SK-N-SH (cell line): ENCODE measurements around the gene ZBTB45. TPM values are rescaled to one million over a fixed set of nuclear protein-coding genes. Genes with fewer than 3 reads are reported as not detected.

ENCODE experiments used
- CTCF ChIA-PET: fragments of 300-600, 350-600 bp; formaldehyde crosslinking; extraction: SDS; loops from one replicate; lab custom pipeline; 2021; lab: Yijun Ruan, JAX
- POLR2A ChIA-PET: fragments of 350-600 bp; sonication (Branson Sonifier 250); formaldehyde crosslinking; extraction: SDS; loops from one replicate; lab custom pipeline; 2020; ENCODE audit warnings: antibody characterized with exemption, inconsistent platforms; lab: Yijun Ruan, JAX
- DNase-seq: peaks from one replicate; pipeline ENCODE4 v3.0.0; 2012
- H2AFZ ChIP-seq: fragments of 200-600 bp; sonication (generic); 2 replicates; pipeline ENCODE4 v1.8.1; 2016; ENCODE audit warnings: antibody characterized with exemption, mild to moderate bottlenecking, low read depth
- H3F3A ChIP-seq: fragments of 200-600 bp; sonication (generic); replicated peaks from 2 replicates; pipeline ENCODE3; 2016; ENCODE audit warnings: antibody characterized with exemption, mild to moderate bottlenecking; ENCODE audit not compliant: insufficient read depth
- H3K27ac ChIP-seq, 2 experiments: fragments of 200-500 bp in 1 of 2; fragments of 200-600 bp in 1 of 2; sonication (Bioruptor generic) in 1 of 2; sonication (generic), shearing (Covaris generic) in 1 of 2; 2 replicates each; pipeline versions ENCODE4 v1.5.1 to v1.6.1; 2014 to 2016; ENCODE audit warnings: low read depth in 2 of 2, inconsistent platforms in 1 of 2, low read length in 1 of 2, mild to moderate bottlenecking in 1 of 2, mixed read lengths in 1 of 2
- H3K27me3 ChIP-seq: fragments of 200-600 bp; sonication (generic), shearing (Covaris generic); 2 replicates; pipeline ENCODE4 v1.6.1; 2016; ENCODE audit warnings: mixed run types; ENCODE audit not compliant: insufficient read depth
- H3K36me3 ChIP-seq, 2 experiments: fragments of 200-500 bp in 1 of 2; fragments of 200-600 bp in 1 of 2; sonication (Bioruptor generic) in 1 of 2; sonication (generic) in 1 of 2; replicated peaks in 1 of 2; 2 replicates each; pipeline versions ENCODE3 to v1.5.1; 2014 to 2016; ENCODE audit warnings: low read length in 1 of 2, mild to moderate bottlenecking in 1 of 2; ENCODE audit not compliant: insufficient read depth in 2 of 2, control insufficient read depth in 1 of 2
- H3K4me1 ChIP-seq, 2 experiments: fragments of 200-500 bp in 1 of 2; fragments of 200-600 bp in 1 of 2; sonication (Bioruptor generic) in 1 of 2; sonication (generic), shearing (Covaris generic) in 1 of 2; 2 replicates each; pipeline versions ENCODE4 v1.5.1 to v1.6.1; 2014 to 2016; ENCODE audit warnings: low read depth in 1 of 2, low read length in 1 of 2, mixed run types in 1 of 2; ENCODE audit not compliant: insufficient read depth in 2 of 2, control insufficient read depth in 1 of 2
- H3K4me2 ChIP-seq: fragments of 200-600 bp; sonication (generic), shearing (Covaris generic); 2 replicates; pipeline ENCODE4 v1.6.1; 2017; ENCODE audit warnings: mixed run types
- H3K4me3 ChIP-seq, 2 experiments: fragments of 200-500 bp in 1 of 2; fragments of 200-600 bp in 1 of 2; sonication (Bioruptor generic) in 1 of 2; sonication (generic), shearing (Covaris generic) in 1 of 2; 2 replicates each; pipeline versions ENCODE4 v1.5.1 to v1.8.1; 2014 to 2016; ENCODE audit warnings: low read depth in 2 of 2, inconsistent platforms in 1 of 2, low read length in 1 of 2, mild to moderate bottlenecking in 1 of 2, mixed read lengths in 1 of 2, moderate library complexity in 1 of 2
- H3K79me2 ChIP-seq: fragments of 200-600 bp; sonication (generic); 2 replicates; pipeline ENCODE4 v1.8.1; 2017; ENCODE audit warnings: mild to moderate bottlenecking; ENCODE audit not compliant: insufficient read depth
- H3K9ac ChIP-seq: fragments of 200-600 bp; sonication (generic); 2 replicates; pipeline ENCODE4 v1.6.1; 2017; ENCODE audit warnings: mixed run types
- H3K9me2 ChIP-seq: fragments of 200-600 bp; sonication (generic); 2 replicates; pipeline ENCODE4 v1.6.1; 2017; ENCODE audit warnings: mixed run types
- H3K9me3 ChIP-seq: fragments of 200-600 bp; sonication (generic); 2 replicates; pipeline ENCODE4 v1.6.1; 2017; ENCODE audit warnings: mixed run types, mild to moderate bottlenecking, moderate library complexity
- H4K20me1 ChIP-seq: fragments of 200-600 bp; sonication (generic); 2 replicates; pipeline ENCODE4 v1.6.1; 2017; ENCODE audit warnings: mild to moderate bottlenecking, mixed run types; ENCODE audit not compliant: insufficient read depth
- CHD2 ChIP-seq: fragments of 150-350 bp; IDR thresholded peaks from 2 replicates; pipeline ENCODE4 v1.6.1; 2018; ENCODE audit warnings: low read length; ENCODE audit not compliant: partially characterized antibody
- FOSL2 ChIP-seq: IDR thresholded peaks from 2 replicates; pipeline ENCODE4 v1.4.0; 2012; ENCODE audit warnings: low read depth, mild to moderate bottlenecking, moderate library complexity, borderline replicate concordance
- GATA2 ChIP-seq: sonication (generic); formaldehyde crosslinking; IDR thresholded peaks from 2 replicates; pipeline ENCODE4 v1.5.0; 2020; ENCODE audit warnings: mild to moderate bottlenecking, missing genetic modification reagents
- NRF1 ChIP-seq: IDR thresholded peaks from 2 replicates; pipeline ENCODE4 v1.6.1; 2012; ENCODE audit warnings: low read depth, mild to moderate bottlenecking, low read length
- POLR2AphosphoS5 ChIP-seq: IDR thresholded peaks from 2 replicates; pipeline ENCODE4 v1.6.1; 2012; ENCODE audit warnings: low read depth, low read length
- RFX5 ChIP-seq: IDR thresholded peaks from 2 replicates; pipeline ENCODE4 v1.6.1; 2012; ENCODE audit warnings: mild to moderate bottlenecking, improper control_type of control experiment, low read length
- RXRA ChIP-seq: IDR thresholded peaks from 2 replicates; pipeline ENCODE4 v1.4.0; 2012; ENCODE audit warnings: low read depth, mild to moderate bottlenecking, borderline replicate concordance
- WGBS: methylation state at CpG from one replicate; pipeline ENCODE4 v1.1.6; 2017; ENCODE audit warnings: low lambda C conversion rate; 5-methylcytosine and 5-hydroxymethylcytosine counted together
- polyA plus RNA-seq, 3 experiments: library from polyadenylated mRNA; depleted of rRNA; stranded (reverse); fragments of >200 nt; gene quantifications; 2 replicates each; pipeline ENCODE4 v1.2.3, GENCODE V29; 2012
- TF ChIP-seq, protein P1 (sequence below): fragments of 150-350 bp; IDR thresholded peaks from 2 replicates; pipeline ENCODE4 v1.6.1; 2017; ENCODE audit warnings: antibody characterized with exemption, low read length, low read depth, borderline replicate concordance
- TF ChIP-seq, protein P2 (sequence below): IDR thresholded peaks from 2 replicates; pipeline ENCODE4 v1.6.1; 2012; ENCODE audit warnings: mild to moderate bottlenecking, low read depth, low read length, moderate library complexity
- TF ChIP-seq, protein P3 (sequence below): IDR thresholded peaks from 2 replicates; pipeline ENCODE4 v1.4.0; 2012; ENCODE audit warnings: low read depth, borderline replicate concordance
- TF ChIP-seq, protein P4 (sequence below): IDR thresholded peaks from 2 replicates; pipeline ENCODE4 v1.4.0; 2012; ENCODE audit warnings: low read depth, borderline replicate concordance

The ZBTB45 gene
- polyA plus RNA-seq, 1 of the 3 experiments (the other 2 are of a cell fraction), result 11.3 TPM

DNA sequence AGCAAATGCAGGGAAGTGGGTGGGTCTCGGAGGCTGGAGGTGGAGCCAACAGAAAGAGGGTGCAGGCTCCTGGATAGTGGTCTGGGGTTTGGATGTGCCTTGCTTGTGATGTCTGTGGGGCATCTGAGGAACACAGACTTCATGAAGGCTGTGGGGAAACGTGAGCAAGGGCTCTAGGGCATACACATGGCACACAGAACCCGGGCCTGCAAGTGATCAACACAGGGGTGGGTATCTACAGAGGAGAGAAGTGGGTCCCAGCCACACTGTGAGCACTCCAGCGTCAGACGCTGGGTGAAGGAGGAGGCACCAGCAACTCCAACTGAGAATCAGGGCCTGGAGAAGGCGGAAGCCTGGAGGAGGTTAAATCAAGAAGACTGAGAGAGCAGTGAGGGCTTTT, 44.2 kb upstream of the ZBTB45 start:
- Histone ChIP-seq H3K4me2 (no peak overlapping the region), H3K79me2 (peaks cover 5% of the 10 kb centered on the region; the same call in 1 of the 2 replicates), H3K27me3 (no peaks in the 10 kb centered on the region), H3F3A (peaks cover 24% of the 10 kb centered on the region), H4K20me1 (no peaks in the 10 kb centered on the region), H3K9me3 (no peaks in the 10 kb centered on the region), H3K4me1 (peaks cover 7 to 41% of the 10 kb centered on the region in 2 experiments; a peak in 3 of 4 replicates), H3K36me3 (peaks cover 9 to 15% of the 10 kb centered on the region in 2 experiments), H2AFZ (no peak overlapping the region), H3K9me2 (no peaks in the 10 kb centered on the region), H3K27ac (peak overlapping the region in 1 of 2 experiments; percentile 78; a peak in 2 of 4 replicates), H3K9ac (no peak overlapping the region), H3K4me3 (no peak overlapping the region)
- POLR2A ChIA-PET, result interaction anchor here (1.2 to 1.9 kb wide), 2 partner anchors 9 kb away, joined by 4 to 6 read pairs; partner anchors contain the start of genes CHMP2A and MZF1
- TF ChIP-seq CHD2 (peak; percentile 22), POLR2AphosphoS5 (no peak), GATA2 (CRISPR knock-in tag) (no peak)
- TF ChIP-seq, protein P1, sequence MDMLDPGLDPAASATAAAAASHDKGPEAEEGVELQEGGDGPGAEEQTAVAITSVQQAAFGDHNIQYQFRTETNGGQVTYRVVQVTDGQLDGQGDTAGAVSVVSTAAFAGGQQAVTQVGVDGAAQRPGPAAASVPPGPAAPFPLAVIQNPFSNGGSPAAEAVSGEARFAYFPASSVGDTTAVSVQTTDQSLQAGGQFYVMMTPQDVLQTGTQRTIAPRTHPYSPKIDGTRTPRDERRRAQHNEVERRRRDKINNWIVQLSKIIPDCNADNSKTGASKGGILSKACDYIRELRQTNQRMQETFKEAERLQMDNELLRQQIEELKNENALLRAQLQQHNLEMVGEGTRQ, result no peak
- TF ChIP-seq, protein P2, sequence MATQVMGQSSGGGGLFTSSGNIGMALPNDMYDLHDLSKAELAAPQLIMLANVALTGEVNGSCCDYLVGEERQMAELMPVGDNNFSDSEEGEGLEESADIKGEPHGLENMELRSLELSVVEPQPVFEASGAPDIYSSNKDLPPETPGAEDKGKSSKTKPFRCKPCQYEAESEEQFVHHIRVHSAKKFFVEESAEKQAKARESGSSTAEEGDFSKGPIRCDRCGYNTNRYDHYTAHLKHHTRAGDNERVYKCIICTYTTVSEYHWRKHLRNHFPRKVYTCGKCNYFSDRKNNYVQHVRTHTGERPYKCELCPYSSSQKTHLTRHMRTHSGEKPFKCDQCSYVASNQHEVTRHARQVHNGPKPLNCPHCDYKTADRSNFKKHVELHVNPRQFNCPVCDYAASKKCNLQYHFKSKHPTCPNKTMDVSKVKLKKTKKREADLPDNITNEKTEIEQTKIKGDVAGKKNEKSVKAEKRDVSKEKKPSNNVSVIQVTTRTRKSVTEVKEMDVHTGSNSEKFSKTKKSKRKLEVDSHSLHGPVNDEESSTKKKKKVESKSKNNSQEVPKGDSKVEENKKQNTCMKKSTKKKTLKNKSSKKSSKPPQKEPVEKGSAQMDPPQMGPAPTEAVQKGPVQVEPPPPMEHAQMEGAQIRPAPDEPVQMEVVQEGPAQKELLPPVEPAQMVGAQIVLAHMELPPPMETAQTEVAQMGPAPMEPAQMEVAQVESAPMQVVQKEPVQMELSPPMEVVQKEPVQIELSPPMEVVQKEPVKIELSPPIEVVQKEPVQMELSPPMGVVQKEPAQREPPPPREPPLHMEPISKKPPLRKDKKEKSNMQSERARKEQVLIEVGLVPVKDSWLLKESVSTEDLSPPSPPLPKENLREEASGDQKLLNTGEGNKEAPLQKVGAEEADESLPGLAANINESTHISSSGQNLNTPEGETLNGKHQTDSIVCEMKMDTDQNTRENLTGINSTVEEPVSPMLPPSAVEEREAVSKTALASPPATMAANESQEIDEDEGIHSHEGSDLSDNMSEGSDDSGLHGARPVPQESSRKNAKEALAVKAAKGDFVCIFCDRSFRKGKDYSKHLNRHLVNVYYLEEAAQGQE, result no peak
- CTCF ChIA-PET, result interaction anchor here (0.8 kb wide), 1 partner anchor 45 kb away, joined by 3 read pairs; no protein-coding TSS in a partner anchor
- DNase-seq, result peak; percentile 65
- 53% methylated on average over 6 of the region's 6 CpGs for WGBS

DNA sequence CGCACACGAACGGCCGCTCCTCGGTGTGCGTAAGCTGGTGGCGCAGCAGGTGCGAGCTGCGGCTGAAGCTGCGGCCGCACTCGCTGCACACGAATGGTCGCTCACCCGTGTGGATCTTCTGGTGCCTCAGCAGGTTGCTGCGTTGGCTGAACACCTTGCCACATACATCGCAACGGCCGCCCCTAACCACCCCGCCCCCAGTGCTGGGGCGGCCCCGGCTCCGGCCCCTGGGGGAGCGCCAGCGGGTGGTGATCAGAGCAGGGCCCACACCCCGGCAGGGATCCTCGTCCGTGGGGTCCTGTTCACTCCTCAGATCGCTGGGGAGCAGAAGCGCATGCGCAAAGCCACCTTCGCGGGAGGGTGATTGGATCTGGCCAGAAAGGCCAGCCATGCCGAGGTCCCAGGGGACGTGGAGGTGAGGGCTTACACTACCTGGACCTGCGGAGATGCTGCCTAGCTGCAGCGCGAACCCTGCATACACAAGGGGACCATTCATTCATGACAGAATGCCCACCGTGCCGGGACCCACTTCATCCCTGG, 43.5 kb upstream of the ZBTB45 start:
- H3K4me3 ChIP-seq, result peak overlapping the region in 1 of 2 experiments; percentile 10; a peak in 1 of 4 replicates
- WGBS, result 49% methylated on average over 36 of the region's 40 CpGs
- no peaks in the 10 kb centered on the region for H3K27me3 ChIP-seq
- CTCF ChIA-PET, result interaction anchor here (1.2 to 1.5 kb wide), 2 partner anchors 17 to 44 kb away, joined by 3 to 9 read pairs; partner anchors contain the start of gene ZBTB45
- TF ChIP-seq, protein P3, sequence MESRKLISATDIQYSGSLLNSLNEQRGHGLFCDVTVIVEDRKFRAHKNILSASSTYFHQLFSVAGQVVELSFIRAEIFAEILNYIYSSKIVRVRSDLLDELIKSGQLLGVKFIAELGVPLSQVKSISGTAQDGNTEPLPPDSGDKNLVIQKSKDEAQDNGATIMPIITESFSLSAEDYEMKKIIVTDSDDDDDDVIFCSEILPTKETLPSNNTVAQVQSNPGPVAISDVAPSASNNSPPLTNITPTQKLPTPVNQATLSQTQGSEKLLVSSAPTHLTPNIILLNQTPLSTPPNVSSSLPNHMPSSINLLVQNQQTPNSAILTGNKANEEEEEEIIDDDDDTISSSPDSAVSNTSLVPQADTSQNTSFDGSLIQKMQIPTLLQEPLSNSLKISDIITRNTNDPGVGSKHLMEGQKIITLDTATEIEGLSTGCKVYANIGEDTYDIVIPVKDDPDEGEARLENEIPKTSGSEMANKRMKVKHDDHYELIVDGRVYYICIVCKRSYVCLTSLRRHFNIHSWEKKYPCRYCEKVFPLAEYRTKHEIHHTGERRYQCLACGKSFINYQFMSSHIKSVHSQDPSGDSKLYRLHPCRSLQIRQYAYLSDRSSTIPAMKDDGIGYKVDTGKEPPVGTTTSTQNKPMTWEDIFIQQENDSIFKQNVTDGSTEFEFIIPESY, result no peak
- no peak for TF ChIP-seq FOSL2
- peak; percentile 33; the same call in 1 of the 2 replicates for TF ChIP-seq NRF1
- no peak for TF ChIP-seq RFX5
- TF ChIP-seq RXRA, result no peak
- TF ChIP-seq POLR2AphosphoS5, result peak; percentile 15; the same call in 1 of the 2 replicates
- TF ChIP-seq, protein P4, sequence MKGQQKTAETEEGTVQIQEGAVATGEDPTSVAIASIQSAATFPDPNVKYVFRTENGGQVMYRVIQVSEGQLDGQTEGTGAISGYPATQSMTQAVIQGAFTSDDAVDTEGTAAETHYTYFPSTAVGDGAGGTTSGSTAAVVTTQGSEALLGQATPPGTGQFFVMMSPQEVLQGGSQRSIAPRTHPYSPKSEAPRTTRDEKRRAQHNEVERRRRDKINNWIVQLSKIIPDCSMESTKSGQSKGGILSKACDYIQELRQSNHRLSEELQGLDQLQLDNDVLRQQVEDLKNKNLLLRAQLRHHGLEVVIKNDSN, result no peak
- H3K4me2 ChIP-seq, result no peak overlapping the region
- H3F3A ChIP-seq, result peaks cover 25% of the 10 kb centered on the region
- peaks cover 6% of the 10 kb centered on the region; the same call in 1 of the 2 replicates for H3K79me2 ChIP-seq
- peaks cover 5 to 15% of the 10 kb centered on the region in 2 experiments for H3K36me3 ChIP-seq
- no peak overlapping the region for H2AFZ ChIP-seq
- H4K20me1 ChIP-seq, result no peaks in the 10 kb centered on the region
- no peak overlapping the region for H3K9ac ChIP-seq
- H3K27ac ChIP-seq, result peak overlapping the region in 1 of 2 experiments; percentile 78; a peak in 2 of 4 replicates
- no peaks in the 10 kb centered on the region for H3K9me3 ChIP-seq
- H3K9me2 ChIP-seq, result no peaks in the 10 kb centered on the region
- peak; percentile 78 for DNase-seq
- peaks cover 7 to 41% of the 10 kb centered on the region in 2 experiments; a peak in 3 of 4 replicates for H3K4me1 ChIP-seq
- POLR2A ChIA-PET, result interaction anchor here (1.1 to 5.7 kb wide), 5 partner anchors 9 to 44 kb away, joined by 3 to 35 read pairs (median 6); partner anchors contain the start of genes CHMP2A, MZF1, TRIM28 and ZBTB45
